Testis (tissue), 2 donors: ENCODE measurements around the gene AMIGO1.

Source experiments
- POLR2A ChIP-seq: fragments of 450-650 bp; IDR thresholded peaks from one replicate; pipeline ENCODE4 v1.6.1; 2017; ENCODE audit warnings: antibody characterized with exemption, mild to moderate bottlenecking, moderate library complexity
- TF ChIP-seq, protein P1 (sequence below), 3 experiments: fragments of 450-650 bp in 2 of 3; fragments of 200-600 bp in 1 of 3; sonication (generic) in 1 of 3; IDR thresholded peaks; one replicate each; pipeline ENCODE4 v1.5.1; 2016 to 2019; ENCODE audit warnings: antibody characterized with exemption in 3 of 3, mild to moderate bottlenecking in 2 of 3, moderate library complexity in 1 of 3

DNA sequence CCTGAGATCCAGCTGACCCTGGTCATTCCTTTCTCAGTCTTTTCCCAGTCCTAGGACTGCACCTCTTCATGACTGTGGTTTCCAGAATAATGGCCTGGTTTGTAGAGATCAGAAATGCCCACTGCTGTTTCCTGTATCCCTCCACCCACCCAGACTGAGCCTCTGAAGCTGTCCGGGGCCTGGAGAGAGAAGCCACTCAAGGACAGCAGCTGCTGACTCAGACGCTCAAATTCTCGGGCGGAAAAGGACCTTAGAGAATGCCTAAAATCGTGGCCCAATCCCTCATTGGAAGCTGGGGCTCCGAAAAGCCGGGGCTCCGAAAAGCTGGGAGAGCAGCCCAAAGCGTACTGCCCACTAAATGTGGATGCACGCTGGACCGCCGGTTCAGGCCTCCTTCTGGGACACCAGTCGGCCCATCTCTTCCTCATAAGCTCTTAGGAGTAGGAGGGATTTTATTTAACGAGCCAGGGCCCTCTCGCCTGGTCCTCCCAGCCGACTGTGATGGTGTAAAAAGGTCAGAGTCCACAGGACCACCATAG lies 22.4 kb upstream of the AMIGO1 start:
- TF ChIP-seq, protein P1, sequence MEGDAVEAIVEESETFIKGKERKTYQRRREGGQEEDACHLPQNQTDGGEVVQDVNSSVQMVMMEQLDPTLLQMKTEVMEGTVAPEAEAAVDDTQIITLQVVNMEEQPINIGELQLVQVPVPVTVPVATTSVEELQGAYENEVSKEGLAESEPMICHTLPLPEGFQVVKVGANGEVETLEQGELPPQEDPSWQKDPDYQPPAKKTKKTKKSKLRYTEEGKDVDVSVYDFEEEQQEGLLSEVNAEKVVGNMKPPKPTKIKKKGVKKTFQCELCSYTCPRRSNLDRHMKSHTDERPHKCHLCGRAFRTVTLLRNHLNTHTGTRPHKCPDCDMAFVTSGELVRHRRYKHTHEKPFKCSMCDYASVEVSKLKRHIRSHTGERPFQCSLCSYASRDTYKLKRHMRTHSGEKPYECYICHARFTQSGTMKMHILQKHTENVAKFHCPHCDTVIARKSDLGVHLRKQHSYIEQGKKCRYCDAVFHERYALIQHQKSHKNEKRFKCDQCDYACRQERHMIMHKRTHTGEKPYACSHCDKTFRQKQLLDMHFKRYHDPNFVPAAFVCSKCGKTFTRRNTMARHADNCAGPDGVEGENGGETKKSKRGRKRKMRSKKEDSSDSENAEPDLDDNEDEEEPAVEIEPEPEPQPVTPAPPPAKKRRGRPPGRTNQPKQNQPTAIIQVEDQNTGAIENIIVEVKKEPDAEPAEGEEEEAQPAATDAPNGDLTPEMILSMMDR (IDR thresholded peaks at IDR 0.05) = no peak
- no peak for TF ChIP-seq POLR2A
